Measurements from ENCODE around the gene FEZ2. TPM values are rescaled to one million over a fixed set of nuclear protein-coding genes. Genes with fewer than 3 reads are reported as not detected.

The FEZ2 gene
- total RNA-seq, 1 experiment from 2014 or later = 22.2 TPM

DNA sequence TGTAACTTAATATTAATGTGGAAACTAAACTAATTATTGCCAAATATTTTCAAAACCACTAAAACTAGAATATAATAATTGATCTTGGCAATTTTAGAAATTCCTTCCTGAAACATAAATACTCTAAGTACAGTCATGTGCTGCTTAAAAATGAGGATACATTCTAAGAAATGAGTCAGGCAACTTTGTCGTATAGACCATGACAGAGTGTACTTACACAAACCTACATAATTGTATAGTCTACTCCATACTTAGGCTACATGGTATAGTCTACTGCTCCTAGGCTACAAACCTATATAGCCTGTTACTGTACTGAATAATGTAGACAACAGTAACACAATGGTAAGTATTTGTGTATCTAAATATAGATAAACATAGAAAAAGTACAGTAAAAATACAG lies 27.6 kb downstream of the FEZ2 start (continued):
- TF ChIP-seq AFF4 (CRISPR knock-in tag; IDR thresholded peaks at IDR 0.05; ENCODE audit: borderline replicate concordance) (no peak), GRHL2 (CRISPR knock-in tag; IDR thresholded peaks at IDR 0.05; ENCODE audit: insufficient replicate concordance, severe bottlenecking) (no peak), KAT7 (CRISPR knock-in tag; IDR thresholded peaks at IDR 0.05; ENCODE audit: borderline replicate concordance) (no peak), RELA (CRISPR knock-in tag; IDR thresholded peaks at IDR 0.05; ENCODE audit: borderline replicate concordance) (no peak), ETV6 (CRISPR knock-in tag; IDR thresholded peaks at IDR 0.05) (no peak), PRRX2 (CRISPR knock-in tag; IDR thresholded peaks at IDR 0.05) (no peak), ZNF138 (CRISPR knock-in tag; conservative IDR thresholded peaks at IDR 0.05) (no peak)

DNA sequence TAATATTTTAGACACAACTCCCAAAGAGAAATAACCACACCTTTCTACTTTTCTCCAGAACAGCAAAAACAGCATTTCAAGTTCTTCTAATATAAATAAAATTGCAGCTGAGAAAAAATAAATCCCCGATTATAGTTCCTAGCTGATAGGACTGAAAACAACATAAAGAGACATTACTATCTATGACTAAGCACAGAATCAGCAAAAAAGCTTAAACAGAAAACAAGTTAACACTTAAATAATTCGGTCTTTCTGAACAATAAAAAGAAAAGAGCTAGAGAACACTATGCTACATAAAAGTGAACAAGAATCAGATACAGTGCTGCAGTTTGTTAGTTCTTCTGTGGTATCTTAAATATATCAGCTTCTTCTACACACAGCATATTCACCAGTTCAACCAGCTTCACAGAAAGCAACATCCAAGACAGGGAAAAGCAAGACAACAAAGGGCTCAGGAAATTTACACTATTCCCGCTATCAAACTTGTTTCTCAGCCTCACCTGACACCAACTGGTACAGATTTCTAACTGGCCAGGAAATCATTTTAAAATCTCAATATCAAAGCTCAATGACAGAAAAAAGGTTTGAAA lies 28.6 kb downstream of the FEZ2 start:
- H3K27me3 Mint-ChIP-seq (ENCODE audit: low read depth) = no peaks in the 10 kb centered on the region
- ATAC-seq (no peak), DNase-seq (ENCODE audit: low spot score) (no peak)
- H3K9me3 Mint-ChIP-seq = no peaks in the 10 kb centered on the region
- peak overlapping the region; percentile 53; the same call in 1 of the 2 replicates for H3K27ac Mint-ChIP-seq
- peaks cover 16% of the 10 kb centered on the region for H3K36me3 Mint-ChIP-seq
- ChIA-PET CTCF (interaction anchor here (0.9 to 1.8 kb wide), 7 partner anchors 11 to 201 kb away, joined by 4 to 7 read pairs (median 5); no protein-coding TSS in a partner anchor), POLR2A (no interaction called here)
- TF ChIP-seq ZNF532 (CRISPR knock-in tag; IDR thresholded peaks at IDR 0.05; ENCODE audit: borderline replicate concordance) (no peak), PRRX2 (CRISPR knock-in tag; IDR thresholded peaks at IDR 0.05) (no peak), TCF7 (CRISPR knock-in tag; IDR thresholded peaks at IDR 0.05; ENCODE audit: low read depth) (no peak), TEAD1 (CRISPR knock-in tag; IDR thresholded peaks at IDR 0.05) (no peak), ZNF396 (CRISPR knock-in tag; IDR thresholded peaks at IDR 0.05; ENCODE audit: borderline replicate concordance) (no peak), RORB (CRISPR knock-in tag; IDR thresholded peaks at IDR 0.05) (no peak), STAT6 (CRISPR knock-in tag; conservative IDR thresholded peaks at IDR 0.05; ENCODE audit: low read depth) (no peak), MYBL2 (CRISPR knock-in tag; IDR thresholded peaks at IDR 0.05) (no peak), GRHL2 (CRISPR knock-in tag; IDR thresholded peaks at IDR 0.05; ENCODE audit: insufficient replicate concordance, severe bottlenecking) (no peak)
- TF ChIP-seq, protein P1, sequence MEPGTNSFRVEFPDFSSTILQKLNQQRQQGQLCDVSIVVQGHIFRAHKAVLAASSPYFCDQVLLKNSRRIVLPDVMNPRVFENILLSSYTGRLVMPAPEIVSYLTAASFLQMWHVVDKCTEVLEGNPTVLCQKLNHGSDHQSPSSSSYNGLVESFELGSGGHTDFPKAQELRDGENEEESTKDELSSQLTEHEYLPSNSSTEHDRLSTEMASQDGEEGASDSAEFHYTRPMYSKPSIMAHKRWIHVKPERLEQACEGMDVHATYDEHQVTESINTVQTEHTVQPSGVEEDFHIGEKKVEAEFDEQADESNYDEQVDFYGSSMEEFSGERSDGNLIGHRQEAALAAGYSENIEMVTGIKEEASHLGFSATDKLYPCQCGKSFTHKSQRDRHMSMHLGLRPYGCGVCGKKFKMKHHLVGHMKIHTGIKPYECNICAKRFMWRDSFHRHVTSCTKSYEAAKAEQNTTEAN (CRISPR knock-in tag; IDR thresholded peaks at IDR 0.05) = no peak
- TF ChIP-seq, protein P2, sequence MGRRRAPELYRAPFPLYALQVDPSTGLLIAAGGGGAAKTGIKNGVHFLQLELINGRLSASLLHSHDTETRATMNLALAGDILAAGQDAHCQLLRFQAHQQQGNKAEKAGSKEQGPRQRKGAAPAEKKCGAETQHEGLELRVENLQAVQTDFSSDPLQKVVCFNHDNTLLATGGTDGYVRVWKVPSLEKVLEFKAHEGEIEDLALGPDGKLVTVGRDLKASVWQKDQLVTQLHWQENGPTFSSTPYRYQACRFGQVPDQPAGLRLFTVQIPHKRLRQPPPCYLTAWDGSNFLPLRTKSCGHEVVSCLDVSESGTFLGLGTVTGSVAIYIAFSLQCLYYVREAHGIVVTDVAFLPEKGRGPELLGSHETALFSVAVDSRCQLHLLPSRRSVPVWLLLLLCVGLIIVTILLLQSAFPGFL (CRISPR knock-in tag; IDR thresholded peaks at IDR 0.05; ENCODE audit: borderline replicate concordance) = no peak
- TF ChIP-seq, protein P3, sequence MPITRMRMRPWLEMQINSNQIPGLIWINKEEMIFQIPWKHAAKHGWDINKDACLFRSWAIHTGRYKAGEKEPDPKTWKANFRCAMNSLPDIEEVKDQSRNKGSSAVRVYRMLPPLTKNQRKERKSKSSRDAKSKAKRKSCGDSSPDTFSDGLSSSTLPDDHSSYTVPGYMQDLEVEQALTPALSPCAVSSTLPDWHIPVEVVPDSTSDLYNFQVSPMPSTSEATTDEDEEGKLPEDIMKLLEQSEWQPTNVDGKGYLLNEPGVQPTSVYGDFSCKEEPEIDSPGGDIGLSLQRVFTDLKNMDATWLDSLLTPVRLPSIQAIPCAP (CRISPR knock-in tag; IDR thresholded peaks at IDR 0.05) = no peak
- TF ChIP-seq, protein P4, sequence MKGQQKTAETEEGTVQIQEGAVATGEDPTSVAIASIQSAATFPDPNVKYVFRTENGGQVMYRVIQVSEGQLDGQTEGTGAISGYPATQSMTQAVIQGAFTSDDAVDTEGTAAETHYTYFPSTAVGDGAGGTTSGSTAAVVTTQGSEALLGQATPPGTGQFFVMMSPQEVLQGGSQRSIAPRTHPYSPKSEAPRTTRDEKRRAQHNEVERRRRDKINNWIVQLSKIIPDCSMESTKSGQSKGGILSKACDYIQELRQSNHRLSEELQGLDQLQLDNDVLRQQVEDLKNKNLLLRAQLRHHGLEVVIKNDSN (CRISPR knock-in tag; IDR thresholded peaks at IDR 0.05) = no peak
- TF ChIP-seq, protein P5, sequence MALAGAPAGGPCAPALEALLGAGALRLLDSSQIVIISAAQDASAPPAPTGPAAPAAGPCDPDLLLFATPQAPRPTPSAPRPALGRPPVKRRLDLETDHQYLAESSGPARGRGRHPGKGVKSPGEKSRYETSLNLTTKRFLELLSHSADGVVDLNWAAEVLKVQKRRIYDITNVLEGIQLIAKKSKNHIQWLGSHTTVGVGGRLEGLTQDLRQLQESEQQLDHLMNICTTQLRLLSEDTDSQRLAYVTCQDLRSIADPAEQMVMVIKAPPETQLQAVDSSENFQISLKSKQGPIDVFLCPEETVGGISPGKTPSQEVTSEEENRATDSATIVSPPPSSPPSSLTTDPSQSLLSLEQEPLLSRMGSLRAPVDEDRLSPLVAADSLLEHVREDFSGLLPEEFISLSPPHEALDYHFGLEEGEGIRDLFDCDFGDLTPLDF (CRISPR knock-in tag; IDR thresholded peaks at IDR 0.05) = no peak
- no peak overlapping the region for H3K4me3 Mint-ChIP-seq
- H3K4me1 Mint-ChIP-seq = peaks cover 36% of the 10 kb centered on the region

All from WTC11 (cell line).